Measurements from ENCODE around the gene SPATA20.
A peak's percentile ranks its signal among the peaks of the same experiment; 100 is the strongest.

The SPATA20 gene

DNA sequence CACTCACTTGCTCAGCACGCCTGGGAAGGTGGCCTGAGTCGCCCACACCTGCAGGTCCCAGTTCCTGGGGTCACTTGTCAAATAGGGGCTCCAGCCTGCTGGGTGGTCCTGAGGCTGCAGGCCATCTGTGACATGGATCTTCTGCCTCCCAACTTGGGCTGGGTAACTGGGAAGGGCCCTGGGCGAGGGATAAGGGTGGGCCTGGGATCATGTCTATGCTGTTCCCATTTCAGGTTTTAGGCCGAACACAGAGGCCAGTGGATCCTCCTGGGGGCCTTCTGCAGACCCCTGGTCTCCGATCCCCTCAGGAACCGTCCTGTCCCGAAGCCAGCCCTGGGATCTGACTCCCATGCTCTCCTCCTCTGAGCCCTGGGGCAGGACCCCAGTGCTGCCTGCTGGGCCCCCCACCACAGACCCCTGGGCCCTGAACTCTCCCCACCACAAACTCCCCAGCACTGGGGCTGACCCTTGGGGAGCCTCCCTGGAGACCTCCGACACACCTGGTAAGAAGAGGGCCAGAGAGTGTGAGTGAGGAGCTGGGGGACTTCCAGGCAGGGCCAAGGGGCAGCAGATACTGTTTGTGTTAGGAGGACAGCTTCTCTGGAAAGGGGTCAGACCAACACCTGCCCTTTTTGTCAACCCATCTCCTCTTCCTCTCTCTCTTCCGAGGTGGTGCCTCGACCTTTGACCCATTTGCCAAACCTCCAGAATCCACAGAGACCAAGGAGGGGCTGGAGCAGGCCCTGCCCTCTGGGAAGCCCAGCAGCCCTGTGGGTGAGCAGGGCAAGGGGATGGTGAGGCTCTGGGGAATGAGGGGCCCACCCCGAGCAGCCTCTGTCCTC is 6.2 kb upstream of the SPATA20 start:
- DNase-seq = no peak

DNA sequence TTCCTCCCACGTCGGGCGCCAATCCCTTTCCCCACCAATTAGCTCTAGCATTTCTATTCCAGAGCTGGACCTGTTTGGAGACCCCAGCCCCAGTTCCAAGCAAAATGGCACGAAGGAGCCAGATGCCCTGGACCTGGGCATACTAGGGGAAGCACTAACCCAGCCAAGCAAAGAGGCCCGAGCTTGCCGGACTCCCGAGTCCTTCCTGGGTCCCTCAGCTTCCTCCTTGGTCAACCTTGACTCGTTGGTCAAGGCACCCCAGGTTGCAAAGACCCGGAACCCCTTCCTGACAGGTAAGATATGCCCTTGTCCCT is 5.6 kb upstream of the SPATA20 start:
- no peak for DNase-seq

DNA sequence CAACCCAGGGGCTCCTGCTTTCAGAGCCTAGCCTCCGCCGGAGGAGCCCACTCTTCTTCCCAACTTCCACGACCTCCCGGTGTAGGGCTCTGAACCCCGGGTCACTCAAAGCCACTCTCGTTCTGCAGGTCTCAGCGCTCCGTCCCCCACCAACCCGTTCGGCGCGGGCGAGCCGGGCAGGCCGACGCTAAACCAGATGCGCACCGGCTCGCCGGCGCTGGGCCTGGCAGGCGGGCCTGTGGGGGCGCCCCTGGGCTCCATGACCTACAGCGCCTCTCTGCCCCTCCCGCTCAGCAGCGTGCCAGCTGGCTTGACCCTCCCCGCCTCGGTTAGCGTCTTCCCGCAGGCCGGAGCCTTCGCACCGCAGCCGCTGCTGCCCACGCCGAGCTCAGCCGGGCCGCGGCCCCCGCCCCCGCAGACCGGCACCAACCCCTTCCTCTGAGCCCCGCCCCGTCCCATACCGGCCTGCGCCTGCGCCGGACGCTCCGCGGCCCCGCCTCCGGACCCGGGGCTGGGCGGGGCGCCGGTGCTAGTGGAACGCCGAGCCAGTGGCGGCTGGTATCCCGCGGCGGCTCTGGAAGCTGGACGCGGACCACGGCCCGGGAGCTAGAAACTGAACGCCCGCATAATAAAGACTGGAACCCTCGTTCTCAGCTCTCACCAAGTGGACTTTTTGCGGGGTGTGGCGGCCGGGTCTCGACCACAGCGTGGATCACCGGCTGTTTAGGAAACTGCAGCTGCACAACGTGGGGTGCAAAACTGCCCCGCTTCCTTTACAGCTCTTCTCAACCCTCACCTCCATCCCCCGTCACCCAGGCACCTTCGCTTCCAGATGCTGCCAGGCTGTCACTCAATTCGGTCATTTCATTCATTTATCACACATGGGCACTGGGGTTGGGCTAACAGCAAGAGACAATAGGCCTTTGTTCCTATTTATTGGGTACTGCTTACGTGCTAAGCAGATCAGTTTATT is 5.0 kb upstream of the SPATA20 start:
- DNase-seq = peak; percentile 86

DNA sequence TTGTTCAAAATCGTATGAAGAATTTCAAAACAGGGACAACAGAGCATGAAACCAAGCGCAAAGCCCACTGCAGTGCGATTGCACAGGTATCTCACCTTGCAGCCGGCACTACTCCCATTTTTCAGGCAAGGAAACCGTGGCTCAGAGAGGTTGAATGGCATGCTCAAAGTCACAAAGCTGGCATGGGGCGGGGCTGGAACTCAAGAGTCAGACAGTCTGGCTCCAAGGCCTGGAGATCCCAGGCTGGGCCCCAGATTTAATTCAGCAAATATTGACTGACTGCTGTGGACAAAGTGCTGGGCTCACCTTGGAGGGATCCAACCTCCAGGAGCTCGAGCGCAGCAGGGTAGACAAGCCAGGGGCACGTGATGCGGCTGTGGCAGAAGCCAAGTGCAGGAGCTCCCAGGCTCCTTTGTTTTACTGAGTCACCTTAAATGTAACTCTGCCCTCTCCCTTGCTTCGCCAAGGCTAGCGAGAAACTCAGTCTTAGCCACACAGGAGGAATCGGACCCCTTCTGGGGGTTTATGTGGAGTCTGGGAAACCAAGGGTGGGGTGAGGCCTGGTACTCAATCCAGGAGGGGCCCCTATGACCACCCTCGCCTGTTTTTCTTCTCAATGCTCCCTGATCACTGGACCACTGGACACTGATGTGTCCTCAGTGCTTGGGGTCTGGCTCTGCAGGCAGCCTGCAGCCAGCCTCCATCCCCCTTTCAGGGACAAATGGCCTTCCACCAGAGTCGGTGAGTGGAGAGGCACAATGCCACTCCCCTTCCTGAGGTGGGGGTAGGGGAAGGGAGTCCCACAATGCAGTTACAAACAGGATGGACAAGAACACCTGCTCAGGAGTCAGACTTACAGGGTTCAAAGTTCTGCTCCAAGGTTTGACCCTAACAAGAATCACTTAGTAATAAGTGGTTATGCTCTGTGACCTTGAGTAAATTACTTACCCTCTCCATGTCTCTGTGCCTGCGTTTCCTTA is 3.9 kb upstream of the SPATA20 start:
- no peak for DNase-seq

DNA sequence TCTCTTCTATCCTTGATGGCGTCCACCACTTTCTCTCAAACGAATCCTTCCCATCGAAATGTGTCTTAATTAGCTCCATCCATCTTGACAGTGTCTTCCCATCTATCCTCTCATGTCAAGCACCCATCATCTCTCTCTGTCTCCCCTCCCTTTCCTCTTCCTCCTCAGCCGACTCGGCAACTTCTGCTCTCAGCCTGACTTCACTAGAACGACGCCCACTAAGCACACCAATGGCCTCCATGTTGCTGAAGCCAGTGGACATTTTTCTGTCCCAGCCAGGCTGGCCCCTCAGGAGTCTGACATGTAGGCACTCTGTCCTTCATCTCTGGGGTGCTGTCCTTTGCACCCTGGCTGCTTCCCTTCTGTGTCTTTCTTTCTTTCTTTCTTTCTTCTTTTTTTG is 2.5 kb upstream of the SPATA20 start:
- no peak for DNase-seq

DNA sequence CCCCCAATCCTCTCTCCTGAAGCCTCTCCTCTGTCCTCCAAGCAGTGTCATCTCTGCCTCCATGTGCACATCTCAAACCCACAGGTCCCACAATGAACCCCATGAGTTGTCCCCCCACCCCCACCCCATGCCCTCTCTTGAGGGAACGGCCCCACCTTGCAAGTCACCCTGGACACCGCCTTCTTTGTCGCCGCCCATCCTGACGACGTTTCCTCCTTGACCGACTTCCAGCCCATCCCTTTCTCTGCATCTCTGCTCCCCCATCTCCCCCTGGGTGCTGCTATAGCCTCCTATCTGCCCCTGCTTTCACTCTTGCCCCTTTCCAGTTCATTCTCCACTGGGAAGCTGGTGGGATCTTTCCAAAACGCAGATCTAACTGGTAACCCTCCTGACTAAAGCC is 1.7 kb upstream of the SPATA20 start:
- no peak for DNase-seq

DNA sequence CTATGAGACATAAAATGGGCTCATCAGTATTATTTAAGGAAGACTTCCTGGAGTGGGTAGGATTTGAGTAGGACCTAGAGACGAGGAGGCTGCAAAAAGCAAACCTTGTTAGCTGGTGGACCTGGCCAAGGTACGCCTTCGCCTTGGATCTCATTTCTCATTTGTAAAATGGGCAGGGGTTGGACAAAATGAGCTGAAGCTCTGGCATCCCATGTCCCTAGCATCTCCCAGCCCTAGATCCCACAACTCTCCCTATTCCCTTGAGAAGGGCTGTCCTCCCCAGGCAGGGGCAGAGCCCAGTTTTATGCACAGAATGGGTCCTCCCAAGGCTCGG is 306 bp upstream of the SPATA20 start:
- DNase-seq = no peak

DNA sequence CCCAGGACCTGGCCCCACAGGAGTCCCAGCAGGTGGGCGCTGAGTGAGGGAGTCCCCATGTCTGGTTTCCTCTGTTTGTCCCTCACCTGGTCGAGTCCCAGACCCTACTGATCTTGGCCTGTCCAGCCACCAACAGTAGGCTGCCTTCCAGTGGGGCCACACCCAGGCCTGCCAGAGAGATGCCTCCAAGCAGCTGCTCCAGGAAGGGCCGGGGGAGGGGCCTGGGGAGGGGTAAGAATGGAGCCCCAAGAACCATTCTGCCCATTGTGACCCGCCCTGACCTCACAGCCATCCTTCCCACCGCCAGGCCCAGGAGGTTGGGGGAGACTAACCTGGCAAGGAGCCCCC is 736 bp downstream of the SPATA20 start:
- DNase-seq = no peak

DNA sequence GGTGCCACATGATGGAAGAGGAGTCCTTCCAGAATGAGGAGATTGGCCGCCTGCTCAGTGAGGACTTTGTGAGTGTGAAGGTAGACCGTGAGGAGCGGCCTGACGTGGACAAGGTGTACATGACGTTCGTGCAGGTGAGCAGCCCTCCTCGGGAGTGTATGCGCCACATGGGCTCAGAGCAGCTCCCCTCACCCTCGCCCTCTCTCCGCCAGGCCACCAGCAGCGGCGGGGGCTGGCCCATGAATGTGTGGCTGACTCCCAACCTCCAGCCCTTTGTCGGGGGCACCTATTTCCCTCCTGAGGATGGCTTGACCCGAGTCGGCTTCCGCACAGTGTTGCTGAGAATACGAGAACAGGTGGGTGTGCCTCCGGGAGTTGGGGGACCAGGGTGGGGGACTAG is 1.9 kb downstream of the SPATA20 start:
- DNase-seq = no peak

DNA sequence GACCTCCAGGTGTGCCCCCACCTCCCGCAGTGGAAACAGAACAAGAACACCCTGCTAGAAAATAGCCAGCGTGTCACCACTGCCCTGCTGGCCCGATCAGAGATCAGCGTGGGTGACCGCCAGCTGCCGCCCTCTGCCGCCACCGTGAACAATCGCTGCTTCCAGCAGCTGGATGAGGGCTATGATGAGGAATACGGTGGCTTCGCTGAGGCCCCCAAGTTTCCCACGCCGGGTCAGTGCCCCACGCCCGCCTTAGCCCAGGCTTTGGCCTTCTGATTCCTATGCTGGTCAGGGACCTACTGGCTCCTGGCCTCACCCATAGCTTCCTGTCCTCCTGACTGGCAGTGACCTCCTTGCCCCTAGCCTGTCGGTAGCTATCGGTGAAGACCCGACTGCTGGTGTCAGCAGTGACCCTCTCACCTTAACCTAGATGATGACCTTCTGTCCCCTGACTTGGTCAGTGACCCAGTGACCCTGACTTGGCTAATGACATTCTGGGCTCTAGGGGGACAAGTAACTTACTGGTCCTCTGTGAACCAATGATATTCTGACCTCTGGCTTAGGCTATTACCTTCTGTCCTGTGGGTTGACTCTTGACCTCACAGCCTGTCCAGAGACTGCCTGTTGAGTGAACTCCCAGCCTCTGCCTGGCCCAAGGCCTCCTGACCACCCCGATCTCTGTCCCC is 2.4 kb downstream of the SPATA20 start:
- DNase-seq = no peak

DNA sequence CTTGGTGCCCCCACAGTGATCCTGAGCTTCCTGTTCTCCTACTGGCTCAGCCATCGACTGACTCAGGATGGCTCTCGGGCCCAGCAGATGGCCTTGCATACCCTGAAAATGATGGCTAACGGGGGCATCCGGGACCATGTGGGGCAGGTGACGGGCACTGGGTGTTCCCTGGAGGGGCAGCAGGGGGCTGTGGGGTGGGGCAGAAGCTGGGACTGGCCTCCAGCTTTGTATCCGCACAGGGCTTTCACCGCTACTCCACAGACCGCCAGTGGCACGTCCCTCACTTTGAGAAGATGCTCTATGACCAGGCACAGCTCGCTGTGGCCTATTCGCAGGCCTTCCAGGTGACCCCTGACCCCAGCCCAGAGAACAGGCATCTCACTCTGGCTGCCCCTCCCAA is 3.0 kb downstream of the SPATA20 start:
- no peak for DNase-seq

DNA sequence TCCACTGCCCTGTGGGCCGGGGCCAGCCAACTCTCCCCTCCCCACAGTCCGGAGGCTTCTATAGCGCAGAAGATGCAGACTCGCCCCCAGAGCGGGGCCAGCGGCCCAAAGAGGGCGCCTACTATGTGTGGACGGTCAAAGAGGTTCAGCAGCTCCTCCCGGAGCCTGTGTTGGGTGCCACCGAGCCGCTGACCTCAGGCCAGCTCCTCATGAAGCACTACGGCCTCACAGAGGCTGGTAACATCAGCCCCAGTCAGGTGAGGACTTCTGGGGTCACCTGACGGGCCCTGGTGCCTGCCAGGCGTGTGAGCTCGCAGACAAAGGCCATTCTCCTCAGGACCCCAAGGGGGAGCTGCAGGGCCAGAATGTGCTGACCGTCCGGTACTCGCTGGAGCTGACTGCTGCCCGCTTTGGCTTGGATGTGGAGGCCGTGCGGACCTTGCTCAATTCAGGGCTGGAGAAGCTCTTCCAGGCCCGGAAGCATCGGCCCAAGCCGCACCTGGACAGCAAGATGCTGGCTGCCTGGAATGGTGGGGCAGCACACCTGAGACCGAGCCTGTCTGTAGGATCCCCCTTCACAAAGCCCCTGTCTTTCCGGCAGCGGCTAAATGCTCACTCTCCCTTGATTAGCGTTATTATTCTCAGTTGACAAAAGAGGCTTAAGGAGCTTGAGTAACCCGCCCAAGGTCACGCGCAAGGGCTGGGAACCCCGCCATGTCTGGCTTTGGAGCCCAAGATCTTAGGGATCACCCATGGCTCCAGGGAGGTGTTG is 3.9 kb downstream of the SPATA20 start:
- DNase-seq = no peak

DNA sequence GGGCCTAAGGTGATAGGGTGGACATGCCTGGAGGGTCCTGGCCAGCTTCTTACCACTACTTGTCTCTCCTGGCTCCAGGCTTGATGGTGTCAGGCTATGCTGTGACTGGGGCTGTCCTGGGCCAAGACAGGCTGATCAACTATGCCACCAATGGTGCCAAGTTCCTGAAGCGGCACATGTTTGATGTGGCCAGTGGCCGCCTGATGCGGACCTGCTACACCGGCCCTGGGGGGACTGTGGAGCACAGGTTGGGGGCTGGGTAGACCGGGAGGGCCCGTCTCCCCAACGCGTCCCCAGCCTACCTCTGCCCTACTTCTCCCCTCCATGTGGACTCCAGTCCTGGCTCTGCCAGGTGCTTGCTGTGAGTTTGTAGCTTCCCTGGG is 4.5 kb downstream of the SPATA20 start:
- no peak for DNase-seq

DNA sequence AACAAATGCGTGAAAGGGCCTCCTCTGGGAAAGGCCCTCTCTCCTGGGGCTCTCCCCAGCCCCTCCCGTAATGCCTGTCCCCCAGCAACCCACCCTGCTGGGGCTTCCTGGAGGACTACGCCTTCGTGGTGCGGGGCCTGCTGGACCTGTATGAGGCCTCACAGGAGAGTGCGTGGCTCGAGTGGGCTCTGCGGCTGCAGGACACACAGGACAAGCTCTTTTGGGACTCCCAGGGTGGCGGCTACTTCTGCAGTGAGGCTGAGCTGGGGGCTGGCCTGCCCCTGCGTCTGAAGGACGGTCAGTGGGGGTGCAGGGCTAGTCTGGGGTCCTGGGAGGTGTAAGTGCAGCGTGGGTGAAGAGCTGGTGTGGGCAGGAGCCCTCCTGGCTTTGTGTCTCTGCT is 4.9 kb downstream of the SPATA20 start:
- DNase-seq = no peak

DNA sequence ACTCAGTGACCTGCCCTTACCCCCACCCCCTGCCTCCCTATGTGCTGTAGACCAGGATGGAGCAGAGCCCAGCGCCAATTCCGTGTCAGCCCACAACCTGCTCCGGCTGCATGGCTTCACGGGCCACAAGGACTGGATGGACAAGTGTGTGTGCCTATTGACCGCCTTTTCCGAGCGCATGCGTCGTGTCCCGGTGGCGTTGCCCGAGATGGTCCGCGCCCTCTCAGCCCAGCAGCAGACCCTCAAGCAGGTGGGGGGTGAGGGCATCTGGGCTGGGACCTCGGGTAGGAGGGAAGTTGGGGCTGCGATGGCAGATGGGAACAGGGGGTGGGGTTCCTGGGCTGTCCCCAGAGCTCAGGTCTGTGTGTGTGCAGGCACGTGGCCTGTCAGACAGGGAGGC is 7.2 kb downstream of the SPATA20 start:
- no peak for DNase-seq

DNA sequence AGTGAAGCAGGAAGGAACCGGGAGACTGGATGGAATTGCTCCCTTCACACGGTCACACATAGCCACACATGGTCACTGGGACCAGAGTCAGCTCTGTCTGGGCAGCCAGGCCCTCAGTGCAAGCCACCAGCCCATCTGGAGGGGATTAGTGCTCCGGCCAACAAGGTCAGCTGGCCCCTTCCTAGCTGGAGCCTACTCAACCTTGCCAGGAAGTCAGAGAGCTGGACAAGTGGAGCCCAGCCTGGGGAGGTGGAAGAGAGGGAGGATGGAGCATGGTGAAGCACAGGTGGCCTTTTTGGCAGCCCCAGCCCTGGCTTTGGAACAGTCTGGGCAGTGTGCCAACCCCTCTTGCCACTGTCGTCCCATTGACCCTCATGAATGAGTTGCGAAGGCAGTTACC is 9.8 kb downstream of the SPATA20 start:
- no peak for DNase-seq

DNA sequence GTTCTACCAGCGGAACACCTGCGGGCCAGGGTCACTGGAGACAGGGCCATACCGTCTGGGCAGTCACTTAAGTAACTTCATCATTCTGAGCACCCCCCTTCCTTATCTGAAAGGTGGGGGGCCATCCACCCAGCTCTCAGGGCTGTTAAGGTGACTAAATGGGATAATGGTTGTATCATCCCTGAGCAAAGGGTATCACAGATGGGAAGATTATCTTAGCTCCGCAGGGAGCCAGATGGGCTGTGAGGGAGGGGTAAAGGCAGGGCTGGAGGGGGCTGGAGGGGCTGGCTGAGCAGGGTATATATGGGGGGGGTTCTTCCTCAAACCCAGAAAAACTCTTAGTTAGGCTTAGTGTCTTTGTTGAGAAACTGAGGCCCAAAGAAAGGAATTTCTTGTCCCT is 10.7 kb downstream of the SPATA20 start:
- no peak for DNase-seq

DNA sequence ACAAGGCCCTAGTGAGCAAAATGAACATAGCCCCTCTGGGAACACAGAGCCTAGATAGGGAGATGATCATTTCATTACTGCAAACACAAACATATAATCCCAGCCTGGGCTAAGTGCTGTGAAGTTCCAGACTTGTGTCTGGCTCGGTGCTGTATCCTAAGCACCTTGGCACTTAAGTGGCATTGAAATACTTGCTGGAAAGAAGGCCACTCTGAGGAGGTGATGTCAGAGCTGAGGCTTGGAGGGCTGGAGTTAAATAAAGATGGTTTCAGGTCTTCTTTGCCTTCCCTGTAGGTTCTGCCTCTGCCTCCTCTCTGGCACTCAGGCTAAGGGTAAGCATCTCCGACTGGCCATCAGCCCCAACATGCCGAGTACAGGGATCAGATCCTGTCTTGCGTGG is 11.1 kb downstream of the SPATA20 start:
- no peak for DNase-seq

DNA sequence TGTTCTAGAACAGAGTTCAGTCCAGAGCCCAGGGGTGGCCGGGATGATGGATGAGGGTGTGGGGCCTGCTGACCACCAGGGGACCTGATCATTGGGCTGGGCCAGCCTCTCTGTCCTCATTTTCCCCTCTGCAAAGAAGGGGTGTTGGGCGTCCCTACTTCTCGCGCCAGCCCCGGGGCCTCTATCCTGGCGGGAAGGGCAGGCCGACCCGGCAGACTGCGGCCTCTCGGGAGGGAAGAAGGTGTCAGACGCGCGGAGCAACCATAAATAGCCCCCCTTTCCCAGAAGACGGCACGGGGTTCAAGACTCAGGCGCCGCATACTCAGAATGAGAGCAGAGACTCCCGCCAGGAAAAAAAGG is 11.6 kb downstream of the SPATA20 start:
- DNase-seq = no peak

DNA sequence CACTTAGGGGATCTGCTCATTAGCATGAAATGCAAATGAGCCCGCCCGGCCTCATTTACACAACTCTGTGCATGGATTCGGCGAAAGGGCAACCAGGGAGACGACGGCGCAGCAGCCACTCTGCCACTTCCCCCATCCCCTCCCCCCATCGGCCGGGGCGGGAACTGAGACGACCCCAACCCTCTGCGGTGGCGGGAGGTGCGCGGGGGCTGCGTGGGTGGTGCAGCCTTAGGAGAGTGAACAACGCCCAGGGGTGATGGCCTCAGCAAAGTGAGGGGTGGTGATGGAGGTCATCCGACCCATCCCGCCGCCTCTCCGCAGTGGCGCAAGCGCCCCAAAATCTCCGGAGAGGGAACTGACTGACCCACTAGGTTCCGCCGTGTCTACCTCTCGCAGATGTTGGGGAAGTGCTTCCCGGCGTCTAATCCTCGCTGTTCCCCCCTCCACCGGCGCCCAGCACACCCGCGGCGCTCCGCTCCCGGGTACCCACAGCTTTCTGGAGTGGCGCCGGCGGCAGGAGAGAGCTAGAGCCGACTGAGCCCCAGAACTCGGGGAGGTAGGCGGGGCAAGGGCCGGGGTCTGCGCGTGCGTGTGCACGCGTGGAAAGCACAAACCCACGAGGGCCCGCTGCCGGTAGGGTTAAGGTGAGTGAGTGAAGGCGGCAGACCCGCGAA is 12.1 kb downstream of the SPATA20 start:
- DNase-seq = peak; percentile 49

DNA sequence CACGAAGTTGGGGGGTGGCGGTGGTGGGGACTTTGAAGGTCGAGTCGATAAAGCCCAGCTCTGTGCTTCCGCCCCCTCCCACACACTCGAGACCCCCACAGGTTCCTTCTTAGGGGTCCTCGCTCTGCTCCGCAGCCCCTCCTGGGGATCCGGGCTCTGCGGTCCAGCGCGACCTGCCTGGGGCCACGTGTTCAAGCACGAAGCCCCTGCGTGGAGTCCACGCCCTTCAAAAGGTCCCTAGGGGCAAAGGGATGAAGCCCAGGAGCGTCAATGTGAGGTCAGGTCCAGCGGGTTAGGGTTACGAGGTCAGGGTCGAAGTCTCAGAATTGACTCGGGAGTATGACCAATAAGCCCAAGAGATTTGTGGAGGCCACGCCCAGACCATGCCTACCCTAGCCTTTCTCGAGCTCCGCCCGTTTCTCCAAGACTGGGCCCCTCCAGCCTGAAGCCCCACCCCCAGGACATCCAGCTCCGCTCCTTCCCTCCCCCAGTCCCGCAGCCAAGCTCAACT is 12.8 kb downstream of the SPATA20 start:
- peak; percentile 50 for DNase-seq
